Bone marrow (tissue), 2 donors: ENCODE results near the gene FAM171A1.
A peak's percentile ranks its signal among the peaks of the same experiment; 100 is the strongest.
"Not testable (repeated sequence)": the region's sequence is repeated elsewhere in the genome, so short reads cannot be mapped to it uniquely, and the experiment has no call there.

Experiments
- DNase-seq, 2 donors: peaks; one replicate each; lab custom pipeline; 2025; lab: John Stamatoyannopoulos, UW

The FAM171A1 gene

GRCh38 chr10:15280974-15281373, 90.1 kb downstream of the FAM171A1 start:
- DNase-seq, result no peak

DNA sequence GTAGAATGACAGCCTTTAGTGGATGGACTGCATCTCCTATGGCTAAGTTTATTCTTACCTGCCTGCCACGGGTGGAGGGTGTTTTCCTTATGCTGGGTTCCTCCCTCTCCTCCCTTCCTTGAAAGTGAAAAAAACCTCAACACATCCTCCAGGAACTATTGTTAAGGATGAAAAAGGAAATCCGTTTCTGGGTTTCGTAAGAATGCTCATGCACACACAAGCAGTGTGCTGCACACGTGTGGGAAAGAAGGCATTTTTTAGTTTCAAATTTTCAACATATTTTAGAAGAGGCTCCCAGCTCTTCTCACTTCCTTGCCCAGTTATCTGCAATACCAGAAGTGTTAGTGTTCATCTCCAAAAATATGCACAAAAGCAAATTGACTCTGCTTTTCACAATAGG, 90.6 kb downstream of the FAM171A1 start:
- no peak for DNase-seq

DNA sequence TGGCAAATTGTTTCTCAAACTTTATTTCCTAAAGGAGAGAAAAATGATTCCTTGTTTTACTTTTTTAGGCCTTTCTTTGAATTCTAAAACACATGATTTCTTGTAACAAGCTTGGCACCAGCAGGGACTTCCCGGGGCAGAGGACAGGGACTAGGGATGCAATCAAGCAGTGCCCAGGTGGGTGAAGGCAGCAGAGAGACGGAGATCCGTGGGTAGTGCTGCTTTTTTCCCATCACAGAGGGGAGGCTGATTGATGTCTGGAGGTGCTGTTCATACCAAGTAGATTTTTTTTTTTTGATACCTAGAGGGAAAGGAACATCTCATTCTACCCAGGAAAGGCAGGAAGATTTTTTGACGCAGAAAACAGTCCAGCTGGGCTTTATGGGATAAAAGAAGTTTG, 91.9 kb downstream of the FAM171A1 start:
- DNase-seq, result no peak

GRCh38 chr10:15278786-15279185, 92.3 kb downstream of the FAM171A1 start:
- no peak for DNase-seq

- DNase-seq, result not testable (repeated sequence)
These were observed 95.0 kb downstream of the FAM171A1 start for GRCh38 chr10:15276039-15276438.

- DNase-seq, result not testable (repeated sequence)
These were observed 101.3 kb downstream of the FAM171A1 start for GRCh38 chr10:15269838-15270237.

DNA sequence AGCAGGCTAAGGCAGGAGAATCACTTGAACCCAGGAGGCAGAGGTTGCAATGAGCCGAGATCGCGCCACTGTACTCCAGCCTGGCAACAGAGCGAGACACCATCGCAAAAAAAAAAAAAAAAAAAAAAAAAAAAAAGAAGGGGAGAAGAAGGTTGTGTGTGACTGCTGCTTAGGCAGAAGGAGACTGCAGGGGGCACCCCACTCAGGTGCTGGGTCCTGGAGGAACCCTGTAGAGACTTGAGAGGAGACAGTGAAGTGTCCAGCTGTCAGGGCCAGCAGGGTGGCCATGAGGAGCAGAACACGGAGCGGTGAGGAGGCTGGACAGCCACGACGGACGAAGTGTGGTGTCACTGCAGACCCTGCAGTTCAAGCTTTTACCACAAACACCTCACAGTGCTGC, 103.6 kb downstream of the FAM171A1 start:
- DNase-seq, result no peak

DNA sequence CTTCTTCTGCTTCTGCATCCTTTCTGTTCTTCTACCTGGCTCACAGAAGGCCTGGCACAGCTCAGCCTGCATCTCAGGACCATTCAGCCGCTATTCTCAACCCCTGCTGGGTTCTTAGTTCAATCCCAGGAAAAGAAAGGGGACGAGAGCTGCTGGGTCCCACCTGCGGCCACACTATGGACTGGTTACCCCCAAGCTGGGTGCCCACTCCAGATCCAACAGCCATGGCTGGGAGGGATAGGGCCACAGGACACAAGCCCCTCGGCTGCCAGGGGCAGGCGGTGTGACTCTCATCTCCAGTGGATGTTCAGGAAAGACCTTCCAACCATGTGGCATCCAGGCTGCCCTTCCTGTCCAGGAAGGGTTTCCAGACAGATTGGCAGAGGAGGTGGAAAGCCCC, 105.0 kb downstream of the FAM171A1 start:
- no peak for DNase-seq

- no peak for DNase-seq
These were observed 105.5 kb downstream of the FAM171A1 start for GRCh38 chr10:15265558-15265957.

- no peak for DNase-seq
These were observed 106.0 kb downstream of the FAM171A1 start for GRCh38 chr10:15265056-15265455.

GRCh38 chr10:15263657-15264323, 107.3 kb downstream of the FAM171A1 start:
- no peak for DNase-seq

DNA sequence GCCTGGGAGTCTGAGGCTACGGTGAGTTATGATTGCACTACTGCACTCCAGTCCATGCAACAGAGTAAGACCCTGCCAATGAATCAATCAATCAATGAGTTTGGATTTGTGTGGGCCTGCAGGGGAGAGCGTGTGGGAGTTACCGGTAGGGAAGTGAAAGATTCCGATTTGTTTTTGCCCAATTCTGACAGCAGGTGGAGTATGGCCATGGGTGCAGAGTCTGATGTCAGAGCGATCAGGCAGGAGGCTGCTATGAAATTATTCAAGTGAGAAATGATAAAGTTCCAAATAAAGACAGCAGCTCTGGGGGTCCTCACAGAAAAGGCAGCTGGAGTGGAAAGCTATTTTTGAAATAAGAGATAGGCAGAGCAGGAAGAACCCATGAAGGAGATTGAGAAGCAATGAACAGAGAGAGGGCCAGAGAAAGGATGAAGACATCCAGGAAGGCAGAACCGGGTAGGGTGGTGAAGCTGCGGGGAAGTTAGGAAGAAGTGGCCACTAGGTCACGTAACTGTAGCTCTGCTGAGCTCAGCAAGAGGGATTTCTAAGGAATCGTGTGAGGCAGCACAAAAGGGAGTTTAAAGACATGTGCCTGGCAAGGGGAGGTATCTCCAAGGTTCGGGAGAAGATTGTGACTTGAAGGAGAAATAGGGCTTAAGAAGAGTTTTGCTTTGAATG, 108.9 kb downstream of the FAM171A1 start:
- peak in 1 of 2 donors; percentile 17 for DNase-seq

DNA sequence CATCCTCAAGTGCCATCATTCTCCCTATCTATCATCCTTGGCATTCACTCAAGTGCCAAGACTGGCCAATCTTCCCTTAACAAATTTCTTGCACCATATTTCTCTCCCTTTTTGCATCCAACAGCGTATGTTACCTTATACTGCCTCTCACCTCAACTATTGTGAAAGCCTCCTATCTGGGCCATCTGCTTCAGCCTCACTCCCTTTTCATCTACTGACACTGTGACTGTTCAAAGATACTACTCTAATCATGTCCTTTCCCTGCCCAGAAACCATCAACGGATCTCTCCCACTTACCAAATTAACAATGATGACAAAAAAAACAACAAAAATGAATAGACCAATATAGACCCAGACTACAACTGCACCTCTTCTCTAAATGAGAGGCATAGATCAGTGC, 112.0 kb downstream of the FAM171A1 start:
- no peak for DNase-seq

- DNase-seq, result no peak
These were observed 112.8 kb downstream of the FAM171A1 start for GRCh38 chr10:15258255-15258654.

GRCh38 chr10:15255961-15256360, 115.1 kb downstream of the FAM171A1 start:
- DNase-seq, result no peak

GRCh38 chr10:15254808-15255648, 116.1 kb downstream of the FAM171A1 start:
- no peak for DNase-seq

- no peak for DNase-seq
These were observed 116.9 kb downstream of the FAM171A1 start for GRCh38 chr10:15253951-15254807.

GRCh38 chr10:15252396-15252795, 118.7 kb downstream of the FAM171A1 start:
- DNase-seq, result no peak

- DNase-seq, result no peak
These were observed 119.2 kb downstream of the FAM171A1 start for GRCh38 chr10:15251791-15252380.

GRCh38 chr10:15245530-15245929, 125.6 kb downstream of the FAM171A1 start:
- no peak for DNase-seq

- DNase-seq, result no peak
These were observed 126.4 kb downstream of the FAM171A1 start for GRCh38 chr10:15244635-15245197.
